Neuronal stem cell (in vitro differentiated cells): Measurements from ENCODE around the gene NT5C3A.
"Not testable (repeated sequence)": the region's sequence is repeated elsewhere in the genome, so short reads cannot be mapped to it uniquely, and the experiment has no call there.

ENCODE experiments used
- DNase-seq: peaks from one replicate; pipeline ENCODE4 v3.0.0-alpha.2; 2013; ENCODE audit warnings: low spot score
- H2AFZ ChIP-seq: one replicate; pipeline ENCODE4 v1.6.1; 2013; ENCODE audit warnings: mild to moderate bottlenecking, low read length, inconsistent platforms
- H2AK5ac ChIP-seq: 2 replicates; pipeline ENCODE4 v1.6.1; 2013; ENCODE audit warnings: low read depth, mild to moderate bottlenecking, inconsistent platforms, low read length, moderate library complexity, mixed read lengths
- H2BK120ac ChIP-seq: 2 replicates; pipeline ENCODE4 v1.6.1; 2013; ENCODE audit warnings: low read depth, mild to moderate bottlenecking, inconsistent platforms, low read length, moderate library complexity, mixed read lengths
- H2BK12ac ChIP-seq: one replicate; pipeline ENCODE4 v1.6.1; 2013; ENCODE audit warnings: low read length, inconsistent platforms
- H2BK15ac ChIP-seq: 2 replicates; pipeline ENCODE4 v1.6.1; 2013; ENCODE audit warnings: mild to moderate bottlenecking, low read length, inconsistent platforms, mixed read lengths
- H2BK5ac ChIP-seq: one replicate; pipeline ENCODE4 v1.6.1; 2013; ENCODE audit warnings: inconsistent platforms, mild to moderate bottlenecking, low read length, moderate library complexity
- H3K14ac ChIP-seq: one replicate; pipeline ENCODE4 v1.6.1; 2013; ENCODE audit warnings: low read length, inconsistent platforms
- H3K18ac ChIP-seq: 2 replicates; pipeline ENCODE4 v1.6.1; 2013; ENCODE audit warnings: low read length, inconsistent platforms
- H3K23ac ChIP-seq: 2 replicates; pipeline ENCODE4 v1.6.1; 2013; ENCODE audit warnings: low read depth, mild to moderate bottlenecking, mixed read lengths, low read length, inconsistent platforms; ENCODE audit not compliant: poor library complexity
- H3K27ac ChIP-seq: replicated peaks from 3 replicates; pipeline ENCODE4 v1.5.1; 2013; ENCODE audit warnings: low read length, inconsistent platforms
- H3K27me3 ChIP-seq, 3 experiments: 2 replicates each; pipeline ENCODE4 v1.6.1; 2013; ENCODE audit warnings: low read length in 3 of 3, mild to moderate bottlenecking in 2 of 3, inconsistent platforms in 1 of 3, low read depth in 1 of 3, mixed read lengths in 1 of 3, moderate library complexity in 1 of 3; ENCODE audit not compliant: control insufficient read depth in 3 of 3, insufficient read depth in 3 of 3
- H3K36me3 ChIP-seq, 2 donors: replicated peaks in 1 of 2; 2 replicates each; pipeline ENCODE4 v1.6.1; 2013; ENCODE audit warnings: low read length in 2 of 2; ENCODE audit not compliant: control insufficient read depth in 2 of 2, insufficient read depth in 2 of 2
- H3K4ac ChIP-seq: 2 replicates; pipeline ENCODE4 v1.6.1; 2013; ENCODE audit warnings: inconsistent platforms, mild to moderate bottlenecking, low read length, moderate library complexity
- H3K4me1 ChIP-seq, 2 donors: 1 replicate in 1 of 2; 2 replicates in 1 of 2; pipeline ENCODE4 v1.6.1; 2013; ENCODE audit warnings: low read length in 2 of 2, low read depth in 1 of 2; ENCODE audit not compliant: control insufficient read depth in 2 of 2, insufficient read depth in 1 of 2
- H3K4me2 ChIP-seq: one replicate; pipeline ENCODE4 v1.6.1; 2013; ENCODE audit warnings: mild to moderate bottlenecking, low read length, inconsistent platforms; ENCODE audit not compliant: insufficient read depth, poor library complexity, severe bottlenecking
- H3K4me3 ChIP-seq, 2 donors: 2 replicates each; pipeline ENCODE4 v1.5.1; 2013; ENCODE audit warnings: low read length in 2 of 2, mild to moderate bottlenecking in 2 of 2, inconsistent platforms in 1 of 2, moderate library complexity in 1 of 2
- H3K79me1 ChIP-seq: one replicate; pipeline ENCODE4 v1.6.1; 2013; ENCODE audit warnings: low read depth, mild to moderate bottlenecking, inconsistent platforms, low read length, moderate library complexity
- H3K9ac ChIP-seq: one replicate; pipeline ENCODE4 v1.6.1; 2013; ENCODE audit warnings: mild to moderate bottlenecking, low read depth, low read length, inconsistent platforms; ENCODE audit not compliant: poor library complexity
- H3K9me3 ChIP-seq, 2 donors: replicated peaks in 1 of 2; 2 replicates each; pipeline versions ENCODE3 to v1.6.1; 2013; ENCODE audit warnings: low read length in 2 of 2, mild to moderate bottlenecking in 2 of 2, inconsistent platforms in 1 of 2, low read depth in 1 of 2, mixed read lengths in 1 of 2, moderate library complexity in 1 of 2; ENCODE audit not compliant: control insufficient read depth in 2 of 2, insufficient read depth in 1 of 2
- H4K8ac ChIP-seq: one replicate; pipeline ENCODE4 v1.6.1; 2013; ENCODE audit warnings: low read depth, mild to moderate bottlenecking, inconsistent platforms, low read length, moderate library complexity
- H4K91ac ChIP-seq: one replicate; pipeline ENCODE4 v1.6.1; 2013; ENCODE audit warnings: low read length, low read depth, mild to moderate bottlenecking, inconsistent platforms; ENCODE audit not compliant: poor library complexity
- WGBS, 2 donors: extraction: QIAGEN DNeasy Blood & Tissue Kit; methylation state at CpG; one replicate each; pipeline ENCODE4 v1.1.7; 2013; ENCODE audit warnings: missing lambda C conversion rate in 2 of 2, mixed read lengths in 1 of 2; ENCODE audit not compliant: insufficient read length in 2 of 2, insufficient replicate concordance in 1 of 2; ENCODE audit errors: extremely low coverage in 2 of 2; 5-methylcytosine and 5-hydroxymethylcytosine counted together

The NT5C3A gene

DNA sequence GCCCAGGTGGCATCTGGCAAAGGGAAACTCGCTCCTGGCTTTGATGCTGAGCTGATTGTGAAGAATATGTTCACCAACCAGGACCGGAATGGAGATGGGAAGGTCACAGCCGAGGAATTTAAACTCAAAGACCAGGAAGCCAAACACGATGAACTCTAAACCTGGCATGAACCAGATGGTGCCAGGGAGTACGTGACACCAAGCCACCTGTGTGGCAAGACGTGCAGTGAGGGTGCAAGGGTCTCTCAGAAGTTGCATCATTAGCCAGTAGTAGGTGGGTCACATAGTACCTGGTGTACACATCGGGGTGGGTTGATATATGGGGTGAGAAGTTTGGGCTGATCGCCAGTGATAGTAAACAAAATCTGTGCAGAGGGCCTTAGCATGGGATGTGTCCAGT lies 57.4 kb downstream of the NT5C3A start:
- WGBS, 2 donors, result no CpG with 5 or more reads among the region's 8 CpGs
- not testable (repeated sequence) for H2BK120ac ChIP-seq, H4K91ac ChIP-seq, H2BK15ac ChIP-seq, H3K9me3 ChIP-seq, H2BK12ac ChIP-seq, H2AK5ac ChIP-seq, H3K4me2 ChIP-seq, H3K4me1 ChIP-seq, H3K27ac ChIP-seq, H3K4ac ChIP-seq, H2AFZ ChIP-seq, H2BK5ac ChIP-seq, H4K8ac ChIP-seq, H3K79me1 ChIP-seq, H3K18ac ChIP-seq, DNase-seq, H3K9ac ChIP-seq, H3K36me3 ChIP-seq, H3K23ac ChIP-seq, H3K14ac ChIP-seq, H3K27me3 ChIP-seq
- H3K4me3 ChIP-seq, result peak overlapping the region in 1 of 2 donors; percentile 26

- not testable (repeated sequence) for H2AK5ac ChIP-seq, H4K91ac ChIP-seq, H2BK120ac ChIP-seq, H3K23ac ChIP-seq, DNase-seq, H3K14ac ChIP-seq, H2BK5ac ChIP-seq, H3K18ac ChIP-seq, H3K79me1 ChIP-seq, H3K4me2 ChIP-seq, H2AFZ ChIP-seq, H3K9ac ChIP-seq, H3K27me3 ChIP-seq, H3K4me1 ChIP-seq, H3K36me3 ChIP-seq, H2BK12ac ChIP-seq, H3K4ac ChIP-seq, H3K9me3 ChIP-seq, H3K4me3 ChIP-seq, H4K8ac ChIP-seq, H3K27ac ChIP-seq, H2BK15ac ChIP-seq
- no CpG with 5 or more reads among the region's 10 CpGs for WGBS, 2 donors
Observed at GRCh38 chr7:33004104-33004616, 58.4 kb downstream of the NT5C3A start.

DNA sequence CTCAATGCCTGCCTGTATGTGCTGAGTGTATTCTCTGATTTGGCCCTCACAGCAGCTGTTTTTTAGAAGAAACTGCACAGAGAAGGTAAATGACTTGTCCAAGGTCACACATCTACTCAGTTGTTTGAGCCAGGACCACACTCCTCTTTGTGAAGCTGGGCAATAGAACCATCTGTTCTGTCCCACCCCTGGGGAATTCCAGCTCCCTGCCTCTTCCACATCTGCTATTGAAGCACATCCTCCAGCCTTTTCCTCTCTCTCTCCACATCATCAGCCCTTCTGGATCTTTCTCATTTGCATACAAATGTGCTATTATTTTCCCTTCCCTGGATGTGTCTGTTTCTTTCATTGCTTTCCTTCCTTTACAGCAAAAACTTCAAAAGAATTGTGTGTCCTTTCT lies 59.5 kb downstream of the NT5C3A start:
- H3K4me3 ChIP-seq, H3K9ac ChIP-seq, H3K27me3 ChIP-seq, H2BK12ac ChIP-seq, H3K4ac ChIP-seq, H3K36me3 ChIP-seq, H3K9me3 ChIP-seq, H4K91ac ChIP-seq, DNase-seq, H3K4me2 ChIP-seq, H3K18ac ChIP-seq, H2AFZ ChIP-seq, H2BK15ac ChIP-seq, H3K79me1 ChIP-seq, H3K4me1 ChIP-seq, H4K8ac ChIP-seq, H2BK5ac ChIP-seq, H3K14ac ChIP-seq, H3K27ac ChIP-seq, H2AK5ac ChIP-seq, H2BK120ac ChIP-seq, H3K23ac ChIP-seq: not testable (repeated sequence)

GRCh38 chr7:32999380-32999779 lies 63.2 kb downstream of the NT5C3A start:
- not testable (repeated sequence) for H3K4me2 ChIP-seq, H3K4ac ChIP-seq, H3K27me3 ChIP-seq, H2AK5ac ChIP-seq, H3K27ac ChIP-seq, H3K9me3 ChIP-seq, H3K14ac ChIP-seq, H3K18ac ChIP-seq, H3K4me1 ChIP-seq, H4K8ac ChIP-seq, H3K36me3 ChIP-seq, H3K79me1 ChIP-seq, H2BK12ac ChIP-seq, H3K23ac ChIP-seq, H2BK5ac ChIP-seq, H2BK15ac ChIP-seq, H3K9ac ChIP-seq, H4K91ac ChIP-seq, H3K4me3 ChIP-seq, H2BK120ac ChIP-seq, DNase-seq
- peak overlapping the region; percentile 84 for H2AFZ ChIP-seq
- no CpG with 5 or more reads among the region's 4 CpGs for WGBS, 2 donors
